Activated CD8-positive, alpha-beta T cell treated with anti-CD3 and anti-CD28 coated beads, Interleukin-2, amount 10 ng/mL, durations not matched to agents 7 days and 5 days (primary cell): ENCODE results near the gene RSF1. TPM values are rescaled to one million over a fixed set of nuclear protein-coding genes. Genes with fewer than 3 reads are reported as not detected.

Experiments used
- ATAC-seq: fragments of 150-1000 bp; cut with Tn5 transposase; one replicate; pipeline ENCODE4 v1.10.0; 2021; ENCODE audit warnings: moderate library complexity
- CTCF ChIA-PET: fragments of 350-600 bp; sonication (Branson Sonifier 250); formaldehyde crosslinking; loops from one replicate; lab custom pipeline; 2021; ENCODE audit warnings: antibody characterized with exemption; lab: Charles Lee
- POLR2A ChIA-PET: fragments of 350-600 bp; sonication (Branson Sonifier 250); formaldehyde crosslinking; loops from one replicate; lab custom pipeline; 2021; ENCODE audit warnings: antibody characterized with exemption; lab: Charles Lee
- DNase-seq: peaks from one replicate; pipeline ENCODE4 v3.0.0-alpha.2; 2020
- H3K27ac Mint-ChIP-seq: one replicate; pipeline ENCODE4 v1.8.0; 2021; ENCODE audit warnings: mild to moderate bottlenecking, mixed read lengths
- H3K27me3 Mint-ChIP-seq: one replicate; pipeline ENCODE4 v1.8.0; 2021; ENCODE audit warnings: low read depth, mixed read lengths
- H3K36me3 Mint-ChIP-seq: one replicate; pipeline ENCODE4 v1.8.0; 2021; ENCODE audit warnings: low read depth, mixed read lengths
- H3K4me1 Mint-ChIP-seq: one replicate; pipeline ENCODE4 v1.8.0; 2021; ENCODE audit warnings: low read depth, mixed read lengths
- H3K4me3 Mint-ChIP-seq: one replicate; pipeline ENCODE4 v1.8.0; 2021; ENCODE audit warnings: mild to moderate bottlenecking, mixed read lengths
- H3K9me3 Mint-ChIP-seq: one replicate; pipeline ENCODE4 v1.8.0; 2022; ENCODE audit warnings: mixed read lengths; ENCODE audit not compliant: insufficient read depth
- total RNA-seq, 2 experiments: library from RNA; stranded (reverse); gene quantifications; one replicate each; pipeline ENCODE4 v1.2.3, GENCODE V29; 2021

RSF1 gene
- total RNA-seq, 2 experiments from 2014 or later: 41.1 to 49.1 TPM

DNA sequence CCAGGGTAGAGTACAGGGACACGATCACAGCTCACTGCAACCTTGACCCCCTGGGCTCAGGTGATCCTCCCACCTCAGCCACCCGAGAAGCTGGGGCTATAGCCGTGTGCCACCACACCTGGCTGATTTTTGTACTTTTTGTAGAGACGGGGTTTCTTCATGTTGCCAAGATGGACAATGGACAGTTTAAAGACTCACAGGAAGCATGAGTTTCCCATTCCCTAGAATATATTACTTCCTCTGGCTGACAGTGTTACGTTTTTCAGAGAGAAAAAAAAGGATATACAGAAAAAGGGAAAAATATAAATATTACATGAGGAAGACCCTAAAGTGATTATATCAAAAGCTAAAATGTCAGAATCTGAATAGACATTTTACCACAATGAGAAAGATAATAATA is 72.3 kb downstream of the RSF1 start:
- Mint-ChIP-seq H3K36me3 (peaks cover 3% of the 10 kb centered on the region), H3K4me3 (no peak overlapping the region), H3K27ac (no peak overlapping the region), H3K27me3 (no peaks in the 10 kb centered on the region), H3K4me1 (no peaks in the 10 kb centered on the region), H3K9me3 (no peaks in the 10 kb centered on the region)
- ChIA-PET CTCF (no interaction called here), POLR2A (no interaction called here)
- no peak for ATAC-seq
- no peak for DNase-seq

DNA sequence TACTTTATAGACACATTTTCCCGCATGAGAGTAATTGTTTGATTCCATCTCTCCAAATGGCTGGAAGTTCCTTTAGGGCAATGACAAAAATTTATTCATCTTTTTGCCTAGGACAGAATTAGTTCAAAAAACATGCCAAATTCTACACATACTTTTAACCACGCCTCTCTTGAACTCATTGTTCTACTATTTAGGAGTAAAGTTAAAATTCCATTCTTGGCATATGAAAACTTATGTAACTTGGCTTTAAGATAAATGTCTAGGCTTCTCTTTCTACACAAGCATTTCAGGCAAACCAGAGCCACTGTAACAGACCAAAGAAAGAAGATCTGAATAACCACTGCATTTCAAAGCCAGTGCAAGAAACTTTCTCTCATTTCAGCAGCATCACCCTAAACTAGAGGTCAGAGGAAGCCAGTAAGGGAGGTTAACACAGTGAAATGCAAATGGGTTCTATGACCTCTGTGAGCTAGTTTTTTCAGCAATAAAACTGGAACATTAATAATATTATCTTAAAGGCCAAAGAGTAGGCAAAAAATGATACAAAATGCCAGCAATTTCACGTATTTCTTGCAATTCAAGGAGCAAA is 73.0 kb downstream of the RSF1 start:
- no peaks in the 10 kb centered on the region for H3K4me1 Mint-ChIP-seq
- peaks cover 7% of the 10 kb centered on the region for H3K36me3 Mint-ChIP-seq
- no peak overlapping the region for H3K4me3 Mint-ChIP-seq
- no peaks in the 10 kb centered on the region for H3K9me3 Mint-ChIP-seq
- no peaks in the 10 kb centered on the region for H3K27me3 Mint-ChIP-seq
- ATAC-seq (no peak), DNase-seq (no peak)
- H3K27ac Mint-ChIP-seq: no peak overlapping the region
- ChIA-PET CTCF (no interaction called here), POLR2A (no interaction called here)

DNA sequence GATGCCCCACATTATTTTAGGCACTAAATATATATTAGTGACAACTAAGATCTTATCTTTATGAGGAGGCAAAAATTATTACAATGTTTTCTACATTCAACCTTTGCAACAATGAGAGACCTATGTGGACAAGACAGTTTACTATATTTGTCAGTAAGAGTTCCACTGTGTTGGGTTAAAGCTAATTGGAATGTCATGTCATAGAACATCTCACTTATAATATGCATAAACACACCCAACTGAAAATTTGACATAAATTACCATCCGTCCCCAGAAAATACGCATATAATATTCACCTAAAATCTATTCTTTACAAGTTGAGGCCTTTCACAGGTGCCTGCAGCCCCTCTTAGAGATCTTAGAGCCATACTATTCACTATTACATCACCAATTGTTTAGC is 84.0 kb downstream of the RSF1 start:
- ChIA-PET CTCF (no interaction called here), POLR2A (no interaction called here)
- Mint-ChIP-seq H3K27ac (no peak overlapping the region), H3K36me3 (peaks cover 62% of the 10 kb centered on the region), H3K9me3 (peaks cover 4% of the 10 kb centered on the region), H3K27me3 (no peaks in the 10 kb centered on the region), H3K4me1 (no peaks in the 10 kb centered on the region), H3K4me3 (no peak overlapping the region)
- DNase-seq (no peak), ATAC-seq (no peak)

DNA sequence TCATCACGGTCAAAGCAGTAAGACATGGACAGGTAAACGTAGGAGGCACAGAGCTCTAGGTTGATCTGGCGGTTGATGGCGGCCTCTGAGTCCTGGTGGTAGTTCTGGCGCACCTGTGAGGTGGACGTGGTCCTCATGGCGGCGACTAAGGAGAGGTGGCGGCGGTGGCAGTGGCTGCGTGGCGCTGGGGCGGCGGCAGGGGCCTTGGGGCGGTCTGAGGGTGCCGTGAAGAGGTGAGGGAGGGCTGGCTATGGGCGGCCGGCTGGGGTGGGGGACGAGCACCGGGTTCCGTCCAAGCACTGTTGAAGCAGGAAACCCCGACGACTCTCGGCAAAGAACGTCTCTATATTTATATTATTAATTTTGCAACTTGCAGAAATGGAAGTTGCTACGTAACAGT is 85.6 kb downstream of the RSF1 start:
- Mint-ChIP-seq H3K9me3 (peaks cover 16% of the 10 kb centered on the region), H3K4me1 (no peaks in the 10 kb centered on the region), H3K4me3 (no peak overlapping the region), H3K27ac (no peak overlapping the region), H3K27me3 (no peaks in the 10 kb centered on the region), H3K36me3 (peaks cover 70% of the 10 kb centered on the region)
- DNase-seq (no peak), ATAC-seq (no peak)
- CTCF ChIA-PET: no interaction called here
- POLR2A ChIA-PET: no interaction called here

DNA sequence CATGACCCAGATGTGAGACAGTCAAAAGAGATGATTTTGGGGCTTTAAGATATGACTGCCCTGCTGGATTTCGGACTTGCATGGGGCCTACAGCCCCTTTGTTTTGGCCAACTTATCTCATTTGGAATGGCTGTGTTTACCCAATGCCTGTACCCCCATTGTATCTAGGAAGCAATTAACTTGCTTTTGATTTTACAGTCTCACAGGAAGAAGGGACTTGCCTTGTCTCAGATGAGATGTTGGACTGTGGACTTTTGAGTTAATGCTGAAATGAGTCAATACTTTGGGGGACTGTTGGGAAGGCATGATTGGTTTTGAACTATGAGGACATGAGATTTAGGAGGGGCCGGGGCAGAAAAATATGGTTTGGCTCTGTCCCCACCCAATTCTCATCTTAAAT is 88.4 kb downstream of the RSF1 start:
- H3K27me3 Mint-ChIP-seq: no peaks in the 10 kb centered on the region
- H3K4me3 Mint-ChIP-seq: no peak overlapping the region
- H3K4me1 Mint-ChIP-seq: no peaks in the 10 kb centered on the region
- no peak for ATAC-seq
- H3K36me3 Mint-ChIP-seq: peaks cover 55% of the 10 kb centered on the region
- no peak overlapping the region for H3K27ac Mint-ChIP-seq
- peaks cover 16% of the 10 kb centered on the region for H3K9me3 Mint-ChIP-seq
- ChIA-PET POLR2A (no interaction called here), CTCF (no interaction called here)
- no peak for DNase-seq

DNA sequence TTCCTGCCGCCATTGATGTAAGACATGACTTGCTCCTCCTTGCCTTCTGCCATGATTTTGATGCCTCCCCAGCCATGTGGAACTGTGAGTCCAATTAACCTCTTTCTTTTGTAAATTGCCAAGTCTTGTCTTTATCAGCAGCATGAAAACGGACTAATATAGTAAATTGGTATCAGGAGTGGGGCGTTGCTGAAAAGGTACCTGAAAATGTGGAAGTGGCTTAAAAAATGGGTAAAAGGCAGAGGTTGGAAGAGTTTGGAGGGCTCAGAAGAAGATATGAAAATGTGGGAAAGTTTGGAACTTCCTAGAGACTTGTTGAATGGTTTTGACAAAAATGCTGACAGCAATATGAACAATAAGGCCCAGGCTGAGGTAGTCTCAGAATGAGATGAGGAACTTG is 89.7 kb downstream of the RSF1 start:
- Mint-ChIP-seq H3K4me3 (no peak overlapping the region), H3K9me3 (peaks cover 16% of the 10 kb centered on the region), H3K27ac (no peak overlapping the region), H3K36me3 (peaks cover 43% of the 10 kb centered on the region), H3K27me3 (no peaks in the 10 kb centered on the region), H3K4me1 (no peaks in the 10 kb centered on the region)
- no peak for ATAC-seq
- DNase-seq: no peak
- ChIA-PET POLR2A (no interaction called here), CTCF (no interaction called here)

DNA sequence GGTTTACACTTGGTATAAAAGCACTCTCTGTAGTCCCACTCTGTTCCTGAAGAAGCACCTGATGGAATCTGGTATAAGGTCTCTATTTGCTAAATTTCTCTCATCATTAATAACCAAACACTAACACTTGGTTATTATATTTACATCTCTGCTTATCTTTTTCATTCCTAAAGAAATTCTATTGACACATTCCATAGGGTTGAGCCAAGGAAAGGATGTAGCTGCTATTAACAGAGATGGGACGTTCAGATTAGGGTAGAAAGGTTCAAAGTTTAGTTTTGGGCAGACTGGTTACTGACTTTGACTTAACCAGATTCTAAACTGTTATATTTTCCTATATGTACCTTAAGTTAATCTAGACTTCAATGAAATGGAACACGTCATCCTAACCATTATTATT is 91.5 kb downstream of the RSF1 start:
- ATAC-seq: no peak
- H3K27ac Mint-ChIP-seq: no peak overlapping the region
- no peaks in the 10 kb centered on the region for H3K4me1 Mint-ChIP-seq
- DNase-seq: no peak
- no peaks in the 10 kb centered on the region for H3K27me3 Mint-ChIP-seq
- ChIA-PET CTCF (no interaction called here), POLR2A (no interaction called here)
- no peak overlapping the region for H3K4me3 Mint-ChIP-seq
- H3K9me3 Mint-ChIP-seq: peaks cover 16% of the 10 kb centered on the region
- peaks cover 39% of the 10 kb centered on the region for H3K36me3 Mint-ChIP-seq

DNA sequence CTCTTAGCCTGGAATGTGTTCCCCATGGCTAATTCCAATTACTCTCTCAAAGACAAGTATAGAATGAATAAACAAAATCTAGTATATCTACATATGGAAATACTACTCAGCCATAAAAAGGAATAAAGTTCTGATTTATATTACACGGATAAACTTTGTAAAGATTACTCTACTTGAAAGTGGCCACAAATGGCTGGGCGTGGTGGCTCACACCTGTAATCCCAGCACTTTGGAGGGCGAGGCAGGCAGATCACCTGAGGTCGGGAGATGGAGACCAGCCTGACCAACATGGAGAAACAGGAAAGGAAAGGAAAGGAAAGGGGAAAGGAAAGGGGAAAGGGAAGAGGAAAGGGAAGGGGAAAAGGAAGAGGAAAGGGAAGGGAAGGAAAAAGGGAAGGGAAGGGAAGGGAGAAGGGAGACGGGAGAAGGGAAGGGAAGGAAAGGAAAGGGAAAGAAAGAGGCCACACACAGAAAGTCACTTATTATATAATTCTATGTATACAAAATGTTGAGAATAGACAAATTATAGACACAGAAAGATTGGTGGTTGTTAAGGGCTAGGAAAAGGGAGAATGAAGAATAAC is 92.2 kb downstream of the RSF1 start:
- Mint-ChIP-seq H3K4me3 (no peak overlapping the region), H3K4me1 (no peaks in the 10 kb centered on the region), H3K27ac (no peak overlapping the region), H3K9me3 (peaks cover 12% of the 10 kb centered on the region), H3K27me3 (no peaks in the 10 kb centered on the region), H3K36me3 (peaks cover 35% of the 10 kb centered on the region)
- ATAC-seq (no peak), DNase-seq (no peak)
- POLR2A ChIA-PET: no interaction called here
- CTCF ChIA-PET: no interaction called here

DNA sequence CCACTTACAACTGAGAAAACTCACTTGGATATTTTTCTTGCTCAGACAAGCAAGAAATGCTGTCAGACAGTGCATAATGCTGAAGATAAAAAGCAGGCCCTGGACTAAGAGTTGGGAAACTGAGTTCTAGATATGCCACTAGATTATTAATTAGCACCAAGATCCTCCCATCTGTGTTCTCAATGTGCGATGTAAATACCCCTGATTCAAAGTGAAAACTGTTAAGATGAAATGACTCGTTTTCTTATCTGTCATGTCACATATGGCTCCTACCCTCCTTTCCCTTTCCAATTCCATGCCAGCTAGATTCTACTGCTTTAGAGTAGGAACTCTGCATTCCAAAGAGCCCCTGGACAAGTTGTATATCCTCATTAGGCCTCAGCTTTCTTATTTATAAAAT is 94.0 kb downstream of the RSF1 start:
- DNase-seq (no peak), ATAC-seq (no peak)
- Mint-ChIP-seq H3K36me3 (peaks cover 33% of the 10 kb centered on the region), H3K27me3 (no peaks in the 10 kb centered on the region), H3K9me3 (peaks cover 12% of the 10 kb centered on the region), H3K4me3 (no peak overlapping the region), H3K27ac (no peak overlapping the region), H3K4me1 (no peaks in the 10 kb centered on the region)
- POLR2A ChIA-PET: no interaction called here
- CTCF ChIA-PET: no interaction called here

DNA sequence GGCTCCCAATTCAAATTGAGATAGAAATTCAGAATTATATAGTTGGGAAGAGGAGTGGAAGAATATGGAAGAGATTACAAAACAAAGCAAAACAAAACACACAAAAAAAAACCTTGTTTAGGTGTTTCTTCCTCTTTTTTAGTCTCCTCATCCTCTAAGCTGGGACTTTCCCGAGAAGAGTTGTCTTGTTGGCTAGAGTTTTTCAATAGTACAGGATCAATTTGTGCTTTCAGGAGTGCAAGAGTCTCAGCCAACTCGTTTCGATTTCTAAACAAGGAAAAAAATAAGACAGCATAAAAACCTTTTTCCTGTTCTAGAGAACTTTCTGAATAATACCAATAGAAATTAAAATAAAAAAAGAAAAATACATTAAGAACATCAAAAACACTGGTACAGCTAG is 95.1 kb downstream of the RSF1 start:
- H3K36me3 Mint-ChIP-seq: peaks cover 28% of the 10 kb centered on the region
- H3K27ac Mint-ChIP-seq: no peak overlapping the region
- POLR2A ChIA-PET: no interaction called here
- H3K9me3 Mint-ChIP-seq: peaks cover 4% of the 10 kb centered on the region
- ATAC-seq (no peak), DNase-seq (no peak)
- no peaks in the 10 kb centered on the region for H3K27me3 Mint-ChIP-seq
- H3K4me3 Mint-ChIP-seq: no peak overlapping the region
- CTCF ChIA-PET: interaction anchor here (1.1 kb wide), 1 partner anchor 64 kb away, joined by 3 read pairs; no protein-coding TSS in a partner anchor
- H3K4me1 Mint-ChIP-seq: no peaks in the 10 kb centered on the region

DNA sequence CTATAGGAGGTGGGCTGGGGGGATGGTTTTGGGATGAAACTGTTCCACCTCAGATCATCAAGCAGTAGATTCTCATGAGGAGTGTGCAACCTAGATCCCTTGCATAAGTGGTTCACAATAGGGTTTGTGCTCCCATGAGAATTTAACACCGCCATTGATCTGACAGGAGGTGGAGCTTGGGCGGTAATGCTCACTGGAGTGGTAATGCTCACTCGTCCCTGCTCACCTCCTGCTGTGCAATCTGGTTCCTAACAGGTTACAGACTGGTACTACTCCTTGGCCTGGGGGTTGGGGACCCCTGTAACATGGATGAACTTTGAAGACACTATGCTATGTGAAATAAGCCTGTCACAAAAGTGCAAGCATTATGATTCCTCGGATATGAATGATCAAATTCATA is 95.9 kb downstream of the RSF1 start:
- H3K27ac Mint-ChIP-seq: no peak overlapping the region
- DNase-seq (no peak), ATAC-seq (no peak)
- H3K36me3 Mint-ChIP-seq: peaks cover 27% of the 10 kb centered on the region
- H3K4me3 Mint-ChIP-seq: no peak overlapping the region
- no peaks in the 10 kb centered on the region for H3K4me1 Mint-ChIP-seq
- CTCF ChIA-PET: no interaction called here
- H3K9me3 Mint-ChIP-seq: no peaks in the 10 kb centered on the region
- POLR2A ChIA-PET: no interaction called here
- H3K27me3 Mint-ChIP-seq: no peaks in the 10 kb centered on the region

DNA sequence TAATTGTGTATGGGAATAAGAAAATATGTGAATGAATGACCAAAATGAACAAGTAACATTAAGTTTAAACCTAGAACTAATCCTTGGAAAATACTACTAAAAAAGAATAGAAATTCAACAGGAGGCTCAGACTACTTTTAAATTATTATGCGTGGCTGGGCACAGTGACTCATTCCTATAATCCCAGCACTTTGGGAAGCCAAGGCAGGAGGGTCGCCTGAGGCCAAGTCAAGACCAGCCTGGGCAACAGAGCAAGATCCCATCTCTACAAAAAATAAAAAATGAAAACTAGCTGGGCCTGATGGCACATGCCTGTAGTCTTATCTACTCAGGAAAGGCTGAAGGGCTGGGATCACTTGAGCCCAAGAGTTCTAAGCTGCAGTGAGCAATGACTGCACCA is 97.5 kb downstream of the RSF1 start:
- Mint-ChIP-seq H3K27me3 (no peaks in the 10 kb centered on the region), H3K4me3 (no peak overlapping the region), H3K4me1 (no peaks in the 10 kb centered on the region), H3K9me3 (no peaks in the 10 kb centered on the region), H3K36me3 (peaks cover 36% of the 10 kb centered on the region), H3K27ac (no peak overlapping the region)
- no peak for ATAC-seq
- POLR2A ChIA-PET: no interaction called here
- CTCF ChIA-PET: no interaction called here
- no peak for DNase-seq

DNA sequence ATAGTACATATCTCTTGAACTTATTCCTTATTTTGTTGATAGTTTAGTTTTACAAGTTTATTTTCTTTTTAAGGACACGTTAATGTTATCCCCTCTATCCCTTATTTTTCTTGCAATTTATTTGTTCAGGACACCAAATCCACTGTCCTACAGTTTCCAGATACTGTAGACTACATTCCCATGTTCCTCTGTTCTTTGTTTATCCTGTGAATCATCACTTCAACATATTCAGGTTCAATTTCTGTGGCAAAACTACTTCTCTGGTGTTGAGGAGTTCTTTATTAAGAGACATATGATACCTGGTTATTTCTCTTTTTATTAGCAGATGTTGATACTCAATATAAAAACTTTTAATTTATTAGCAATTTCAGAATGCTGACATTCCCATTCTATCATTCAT is 110.2 kb downstream of the RSF1 start:
- ChIA-PET CTCF (no interaction called here), POLR2A (no interaction called here)
- ATAC-seq (no peak), DNase-seq (no peak)
- H3K27me3 Mint-ChIP-seq: no peaks in the 10 kb centered on the region
- H3K4me1 Mint-ChIP-seq: peaks cover 7% of the 10 kb centered on the region
- no peaks in the 10 kb centered on the region for H3K9me3 Mint-ChIP-seq
- H3K36me3 Mint-ChIP-seq: peaks cover 17% of the 10 kb centered on the region
- H3K27ac Mint-ChIP-seq: no peak overlapping the region
- no peak overlapping the region for H3K4me3 Mint-ChIP-seq
